LNCAP (cell line): Measurements from ENCODE around the gene VAMP5.

Source experiments
- TF ChIP-seq, protein P1 (sequence below): fragments of 450-650 bp; IDR thresholded peaks from 2 replicates; pipeline ENCODE4 v1.5.1; 2017; ENCODE audit warnings: mild to moderate bottlenecking

VAMP5 gene

DNA sequence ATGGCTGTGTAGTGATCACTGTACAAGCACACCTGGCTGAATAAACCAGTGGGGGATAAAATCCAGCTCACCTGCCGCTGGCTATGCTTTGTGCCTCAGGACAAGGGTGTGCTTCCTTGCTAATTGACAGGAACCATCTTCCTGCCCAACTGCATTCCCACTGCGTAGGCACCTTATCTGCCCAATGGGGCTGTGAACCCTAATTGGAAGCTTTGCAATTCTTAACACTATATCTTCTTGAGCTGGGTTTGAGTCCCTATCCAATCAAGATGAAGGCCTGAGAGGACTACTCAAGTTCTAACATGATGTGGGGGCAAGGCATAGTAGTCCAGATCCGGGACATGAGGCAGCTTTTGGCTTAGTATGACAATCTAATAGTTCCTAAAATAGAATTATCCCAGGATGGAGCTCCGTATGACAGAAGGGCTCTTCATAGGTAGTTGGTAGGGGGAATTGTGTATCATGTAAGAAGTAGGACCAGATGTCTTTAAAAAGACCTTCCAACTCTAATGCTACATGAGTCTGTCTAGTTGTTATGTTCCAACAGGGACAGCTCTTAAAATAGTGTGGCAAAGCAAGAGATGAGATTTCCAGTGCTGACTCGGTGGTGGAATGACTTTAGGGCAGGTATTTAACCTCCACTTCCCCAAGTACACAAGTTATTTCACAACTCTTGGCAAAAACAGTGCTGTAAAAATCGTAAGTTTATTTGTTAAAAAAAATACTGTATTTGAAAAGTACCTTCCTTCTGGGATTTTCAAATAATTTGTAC lies 20.5 kb downstream of the VAMP5 start:
- TF ChIP-seq, protein P1, sequence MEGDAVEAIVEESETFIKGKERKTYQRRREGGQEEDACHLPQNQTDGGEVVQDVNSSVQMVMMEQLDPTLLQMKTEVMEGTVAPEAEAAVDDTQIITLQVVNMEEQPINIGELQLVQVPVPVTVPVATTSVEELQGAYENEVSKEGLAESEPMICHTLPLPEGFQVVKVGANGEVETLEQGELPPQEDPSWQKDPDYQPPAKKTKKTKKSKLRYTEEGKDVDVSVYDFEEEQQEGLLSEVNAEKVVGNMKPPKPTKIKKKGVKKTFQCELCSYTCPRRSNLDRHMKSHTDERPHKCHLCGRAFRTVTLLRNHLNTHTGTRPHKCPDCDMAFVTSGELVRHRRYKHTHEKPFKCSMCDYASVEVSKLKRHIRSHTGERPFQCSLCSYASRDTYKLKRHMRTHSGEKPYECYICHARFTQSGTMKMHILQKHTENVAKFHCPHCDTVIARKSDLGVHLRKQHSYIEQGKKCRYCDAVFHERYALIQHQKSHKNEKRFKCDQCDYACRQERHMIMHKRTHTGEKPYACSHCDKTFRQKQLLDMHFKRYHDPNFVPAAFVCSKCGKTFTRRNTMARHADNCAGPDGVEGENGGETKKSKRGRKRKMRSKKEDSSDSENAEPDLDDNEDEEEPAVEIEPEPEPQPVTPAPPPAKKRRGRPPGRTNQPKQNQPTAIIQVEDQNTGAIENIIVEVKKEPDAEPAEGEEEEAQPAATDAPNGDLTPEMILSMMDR = no peak

DNA sequence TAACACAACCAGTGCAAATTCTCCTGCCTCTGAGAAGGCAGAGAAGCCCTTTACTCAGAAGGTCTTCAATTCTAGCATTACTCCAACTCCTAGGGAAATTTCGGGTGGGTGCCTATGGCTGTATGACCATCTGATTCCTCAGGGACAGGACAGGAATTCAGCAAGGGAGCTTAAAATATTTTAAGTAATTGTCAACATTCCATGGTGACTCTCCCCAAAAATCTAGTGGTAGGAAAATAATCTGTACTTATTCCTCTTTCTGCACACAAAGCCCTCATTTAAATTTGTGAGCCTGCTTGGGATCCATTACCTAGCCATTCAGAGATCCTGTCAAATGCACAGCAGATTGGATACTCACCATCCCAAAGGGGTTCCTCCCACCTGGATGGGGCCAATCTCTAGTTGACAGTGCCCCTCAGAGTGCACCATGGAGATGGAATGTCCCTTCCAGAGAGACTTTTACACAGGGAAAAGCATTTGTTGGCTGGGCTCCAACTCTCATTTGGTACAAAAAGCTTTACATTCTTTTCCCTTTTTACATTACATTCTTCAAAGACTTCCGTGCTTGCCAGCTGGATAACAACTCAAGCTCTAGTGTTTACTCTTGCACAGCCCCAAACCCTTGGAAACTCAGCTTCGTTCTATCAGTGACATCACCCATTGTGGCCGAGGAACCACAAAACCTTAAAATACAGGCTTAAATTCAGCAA lies 21.3 kb downstream of the VAMP5 start:
- TF ChIP-seq, protein P1 = no peak

DNA sequence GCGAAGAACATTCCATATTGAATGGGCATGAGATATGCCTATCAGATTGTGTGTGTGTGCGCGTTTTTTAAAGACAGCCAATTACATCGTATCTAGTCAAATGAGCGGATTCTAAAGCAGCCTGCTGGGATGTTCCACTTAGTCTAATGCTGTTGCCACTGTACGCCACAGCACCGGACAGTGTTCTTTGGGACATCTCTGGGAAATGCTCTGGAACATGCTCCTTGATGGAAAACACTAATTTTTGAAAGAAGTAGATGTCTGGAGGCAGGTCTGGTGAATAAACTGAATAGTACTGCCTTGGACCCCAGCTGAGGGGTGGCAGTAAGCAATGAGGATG lies 21.9 kb downstream of the VAMP5 start:
- TF ChIP-seq, protein P1 = no peak

DNA sequence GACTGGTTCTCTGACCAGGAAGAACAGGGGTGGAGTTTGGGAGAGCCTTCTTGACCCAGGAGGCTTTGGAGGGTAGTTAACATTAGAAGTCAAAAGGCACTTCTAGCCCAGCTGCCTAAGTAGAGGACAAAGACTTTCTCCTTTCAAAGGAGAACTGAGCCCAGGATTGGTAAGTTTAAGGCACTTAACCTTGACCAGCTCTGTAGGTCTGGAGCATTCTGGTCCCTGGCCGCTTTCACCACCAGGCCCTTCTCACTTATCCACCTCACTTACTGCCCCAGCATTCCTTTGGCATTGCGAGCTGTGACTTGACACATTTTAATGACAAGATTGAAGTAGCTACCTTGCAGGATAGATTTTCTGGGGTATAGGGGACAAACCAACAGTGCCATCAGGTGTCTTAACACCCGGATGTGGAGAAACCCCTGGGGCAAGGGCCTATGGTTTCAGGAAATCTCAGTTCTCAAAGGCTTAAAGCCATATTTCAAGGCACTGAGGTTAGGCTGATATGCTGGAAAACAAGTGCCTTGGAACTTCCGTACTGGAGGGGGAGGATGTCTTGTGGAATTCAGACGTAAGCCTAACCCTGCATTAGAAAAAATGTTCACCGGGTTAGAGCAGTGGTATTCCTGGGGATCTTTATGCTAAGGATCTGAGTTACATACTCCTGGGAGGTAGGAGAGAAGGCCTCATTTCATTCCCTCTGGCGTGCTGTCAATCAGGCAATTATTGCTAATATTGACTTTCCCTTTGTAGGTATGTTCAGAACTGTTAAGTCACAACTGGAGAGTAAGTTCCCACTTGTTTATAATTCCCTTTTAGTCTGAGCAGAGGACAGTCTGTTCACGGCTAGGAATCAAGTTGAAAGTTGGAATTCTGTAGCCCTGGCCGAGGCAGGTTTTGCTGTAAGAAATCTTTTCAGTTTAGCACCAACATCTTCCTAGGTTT lies 23.3 kb downstream of the VAMP5 start:
- TF ChIP-seq, protein P1 = no peak

DNA sequence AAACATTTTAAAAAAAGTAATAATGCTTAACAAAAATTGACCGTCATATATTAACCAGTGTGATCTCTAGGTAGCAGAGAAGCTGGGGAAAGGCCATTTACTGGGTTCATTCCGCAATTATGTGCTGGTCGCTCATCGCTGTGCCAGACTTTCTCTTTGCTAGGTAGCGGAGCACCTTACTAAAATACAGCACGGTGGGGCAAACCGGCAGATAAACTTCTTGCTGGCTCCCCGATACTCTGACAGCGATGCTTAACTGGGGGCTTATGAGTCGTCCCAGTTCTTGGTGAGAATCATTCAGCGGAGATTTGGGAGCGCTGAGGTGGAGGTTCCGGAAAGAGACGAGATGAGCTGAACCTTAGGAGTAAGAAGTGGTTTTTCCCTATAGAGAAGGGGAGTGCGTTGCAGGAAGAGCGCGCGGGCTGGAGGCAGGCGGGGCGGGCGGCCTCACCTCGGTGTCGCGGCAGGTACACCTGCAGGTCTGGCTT lies 27.0 kb downstream of the VAMP5 start:
- TF ChIP-seq, protein P1 = no peak

DNA sequence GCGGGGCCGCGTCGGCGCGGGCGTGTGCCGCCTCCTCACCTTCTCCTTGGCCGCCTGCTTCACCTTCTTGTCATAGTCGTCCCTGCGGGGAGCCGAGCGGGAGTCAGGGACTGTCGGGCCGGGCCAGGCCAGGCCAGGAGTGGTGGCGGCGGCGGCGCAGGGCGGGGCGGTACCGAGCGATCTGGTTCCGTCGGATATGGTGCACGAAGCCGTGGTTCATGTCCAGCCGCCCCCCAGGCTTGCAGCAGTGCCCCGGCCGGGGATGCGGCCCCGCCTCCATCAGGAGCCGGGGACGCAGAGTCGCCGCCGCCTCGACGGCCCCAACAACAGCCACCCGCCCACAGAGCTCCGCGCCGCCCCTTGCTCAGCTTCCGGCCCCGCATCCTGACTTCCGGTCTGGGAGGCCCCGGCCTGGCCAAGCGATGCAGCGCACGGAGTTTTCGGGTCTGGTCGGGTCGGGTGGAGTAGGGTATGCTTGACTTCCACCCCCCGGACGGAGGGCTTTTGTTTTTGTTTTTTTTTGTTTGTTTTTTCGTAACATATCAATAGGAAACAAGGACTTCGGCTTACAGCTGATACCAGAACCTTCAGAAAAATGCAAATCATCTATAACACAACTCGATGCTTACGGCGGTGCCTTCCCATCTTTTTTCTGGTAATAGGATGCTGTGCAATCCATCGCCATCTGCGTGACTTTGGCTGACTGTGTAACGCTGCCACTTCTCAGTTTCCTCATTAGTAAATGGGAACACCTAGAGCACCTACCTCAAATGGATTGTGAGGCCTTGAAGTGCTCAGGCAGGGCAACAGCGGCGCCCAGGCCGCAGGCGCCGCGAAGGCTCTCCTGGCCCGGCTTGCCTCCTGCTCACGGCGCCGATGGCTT lies 27.7 kb downstream of the VAMP5 start, which contains the start of gene C2orf68:
TSS of gene C2orf68 (minus strand) at position 362 of the 883 bp plus-strand sequence. CDS start at position 280, 82 bp downstream.
- TF ChIP-seq, protein P1 = no peak
